ENCODE data around the gene ASIC5.

ASIC5 gene

DNA sequence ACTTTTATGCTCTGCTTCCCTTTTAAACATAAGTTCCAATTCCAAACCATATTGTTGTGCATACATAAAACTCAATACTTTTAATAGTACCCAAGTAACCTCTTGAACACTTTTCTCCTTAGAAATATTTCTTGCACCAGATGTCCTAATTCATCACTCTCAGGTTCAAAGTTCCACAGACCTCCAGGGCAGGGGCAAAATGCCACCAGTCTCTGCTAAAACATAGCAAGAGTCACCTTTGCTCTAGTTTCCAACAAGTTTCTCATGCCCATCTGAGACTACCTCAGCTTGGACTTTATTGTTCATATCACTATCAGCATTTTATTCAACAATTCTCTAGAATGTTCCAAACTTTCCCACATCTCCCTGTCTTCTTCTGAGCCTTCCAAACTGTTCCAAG is 13.7 kb upstream of the ASIC5 start:
- no peak for DNase-seq (ENCODE audit: low read depth in 2 of 2)

DNA sequence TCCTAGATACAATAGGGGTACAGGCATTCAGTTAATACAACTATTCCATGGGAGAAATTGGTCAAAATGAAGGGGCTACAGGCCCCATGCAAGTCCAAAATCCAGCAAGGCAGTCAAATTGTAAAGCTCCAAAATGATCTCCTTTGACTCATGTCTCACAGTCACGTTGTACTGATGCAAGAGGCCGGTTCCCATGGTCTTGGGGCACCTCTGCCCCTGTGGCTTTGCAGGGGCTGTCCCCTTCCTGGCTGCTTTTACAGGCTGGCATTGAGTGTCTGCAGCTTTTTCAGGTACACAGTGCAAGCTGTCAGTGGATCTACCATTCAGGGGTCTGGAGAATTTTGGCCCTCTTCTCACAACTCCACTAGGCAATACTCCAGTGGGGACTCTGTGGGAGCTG is 12.5 kb upstream of the ASIC5 start:
- DNase-seq (ENCODE audit: low read depth in 2 of 2): no peak

DNA sequence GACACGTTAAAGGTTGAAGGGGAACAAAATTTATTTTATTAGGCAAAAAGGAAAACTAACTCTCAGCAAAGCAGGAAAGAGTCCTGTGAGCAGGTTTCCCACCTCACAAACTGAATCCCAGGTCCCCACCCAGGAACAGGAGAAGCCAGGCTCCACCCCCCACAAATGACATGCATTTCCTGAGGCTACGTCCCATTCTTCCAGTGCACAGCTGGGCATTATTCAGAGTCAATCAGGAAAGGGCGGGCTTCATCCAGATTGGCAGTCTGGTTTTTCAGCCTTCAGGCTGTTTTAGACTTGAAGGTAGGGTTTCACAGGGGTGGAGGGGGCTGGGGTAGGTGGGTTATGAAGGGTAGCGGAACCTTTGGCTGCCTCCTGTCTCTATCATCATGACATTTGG is 11.9 kb upstream of the ASIC5 start:
- no peak for DNase-seq (ENCODE audit: low read depth in 2 of 2)

DNA sequence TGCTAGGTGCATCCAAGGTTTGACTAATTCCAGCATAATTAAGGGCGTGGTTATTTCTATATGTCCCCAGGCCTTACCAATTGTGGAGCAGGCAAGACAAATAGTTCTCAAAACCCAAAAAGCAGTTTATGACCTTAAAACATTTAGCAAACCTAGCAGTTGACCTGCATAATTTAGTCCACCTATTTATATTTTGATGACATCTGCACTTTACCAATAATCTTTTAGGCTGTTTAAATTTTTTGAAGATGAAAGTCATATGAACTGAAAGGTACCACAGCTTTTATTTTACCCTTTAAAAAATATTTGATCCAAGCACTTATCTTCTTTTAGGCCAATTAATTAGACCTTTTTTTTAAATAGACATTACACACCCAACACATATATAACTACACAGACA is 9.8 kb upstream of the ASIC5 start:
- DNase-seq (ENCODE audit: low read depth in 2 of 2): no peak

DNA sequence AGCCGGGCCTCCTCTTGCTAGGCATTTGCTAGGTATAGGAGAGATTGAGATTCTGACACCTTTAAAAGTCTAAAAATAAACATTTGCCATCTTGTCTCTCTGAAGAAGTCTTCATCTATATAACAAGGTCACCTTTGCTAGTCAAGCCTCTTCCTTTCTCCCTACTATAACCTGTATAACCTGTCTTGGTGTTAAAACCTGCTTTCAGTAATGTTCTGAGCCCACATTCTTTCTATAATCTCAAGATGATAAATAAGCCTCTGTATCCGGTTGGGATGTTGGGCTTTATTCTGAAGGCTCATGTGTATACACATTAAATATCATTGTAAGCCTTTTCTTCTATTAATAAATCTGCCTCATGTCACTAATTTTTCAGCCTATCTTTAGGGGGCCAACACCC is 10.2 kb downstream of the ASIC5 start:
- no peak for DNase-seq (ENCODE audit: low read depth in 2 of 2)

DNA sequence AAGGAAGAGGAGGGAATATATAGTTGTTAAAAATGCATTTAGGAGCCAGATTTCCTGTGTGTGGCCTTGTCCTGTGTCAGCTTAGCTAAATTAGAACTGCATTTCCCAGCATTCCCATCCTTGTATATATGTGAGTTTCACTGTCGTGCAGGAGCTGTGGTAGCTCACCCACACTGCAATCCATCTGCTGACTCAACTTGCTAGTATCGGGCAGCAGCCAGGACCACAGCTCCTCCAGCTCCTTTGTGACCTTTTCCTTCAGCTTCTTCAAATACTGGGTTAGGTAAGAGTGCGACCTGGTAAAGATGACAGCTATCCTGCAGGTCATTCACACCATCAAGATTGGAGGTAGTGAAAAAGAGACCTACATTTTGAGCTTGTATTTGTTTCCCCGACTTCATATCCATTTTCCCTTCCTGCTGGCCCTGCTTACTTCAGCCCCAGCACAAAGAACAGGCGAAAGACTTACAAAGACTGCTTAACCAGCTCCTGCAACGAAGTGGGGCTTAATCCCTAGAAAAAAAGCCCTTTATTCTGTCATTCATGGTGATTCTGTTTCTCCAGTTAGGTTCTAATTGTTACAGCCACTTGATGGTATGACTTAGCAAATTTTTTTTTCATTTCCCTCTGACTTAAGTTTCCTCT is 11.4 kb downstream of the ASIC5 start:
- no peak for DNase-seq (ENCODE audit: low read depth in 2 of 2)

DNA sequence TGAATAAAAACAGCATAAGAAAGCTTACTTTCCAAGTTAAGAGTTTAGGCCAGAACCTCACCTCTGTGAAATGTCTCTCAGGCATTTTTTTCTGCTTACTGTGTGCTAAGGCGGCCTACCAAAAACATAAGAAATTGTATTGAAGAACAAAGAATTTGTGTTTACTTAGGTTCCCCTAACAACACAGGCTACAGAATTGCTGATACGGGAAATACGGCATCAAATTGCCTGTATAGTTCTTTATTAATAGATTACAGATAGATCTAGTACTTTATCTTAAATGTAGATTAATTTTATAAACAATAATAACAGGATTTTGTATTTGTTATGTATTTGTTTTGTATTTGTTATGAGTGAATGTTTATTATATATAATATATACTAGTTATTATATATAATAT is 12.9 kb downstream of the ASIC5 start:
- no peak for DNase-seq (ENCODE audit: low read depth in 2 of 2)

DNA sequence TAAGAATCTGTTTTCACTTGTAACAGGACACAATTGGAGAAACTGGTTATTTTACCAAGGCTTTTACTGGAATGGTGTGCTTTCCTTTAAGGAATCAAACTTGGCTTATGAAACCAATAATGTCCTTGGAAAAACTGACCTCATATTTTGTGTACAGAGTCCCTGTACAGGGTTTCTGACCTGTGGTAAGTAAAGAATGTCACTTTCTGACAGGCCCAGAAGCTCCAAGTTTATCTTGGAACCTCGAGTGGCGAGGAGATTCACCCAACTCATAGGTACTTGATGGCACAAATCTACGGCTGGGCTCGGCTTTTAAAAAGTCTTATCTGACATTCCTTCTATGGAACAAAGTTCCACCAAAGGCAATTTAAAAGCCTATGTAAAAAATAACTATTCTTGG is 17.0 kb downstream of the ASIC5 start:
- no peak for DNase-seq (ENCODE audit: low read depth in 2 of 2)

DNA sequence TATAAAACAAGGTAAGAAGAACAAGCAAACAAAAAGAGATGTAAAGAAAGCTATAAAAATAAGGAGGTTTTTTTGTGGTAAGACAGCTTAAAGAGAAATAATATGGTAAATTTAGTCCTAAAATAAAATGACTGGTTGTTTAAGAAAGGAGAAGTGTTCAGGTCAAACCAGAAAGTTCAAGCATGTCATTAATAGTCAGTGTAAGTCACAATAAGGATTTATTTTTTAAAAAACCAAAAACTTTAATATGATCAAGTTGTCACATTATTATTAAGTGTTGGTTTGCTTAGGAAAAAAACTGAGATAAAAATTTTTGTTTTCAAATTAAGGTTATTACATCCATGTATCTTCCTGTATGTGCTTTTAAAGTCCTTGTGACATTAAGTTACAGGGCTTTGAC is 19.1 kb downstream of the ASIC5 start:
- DNase-seq (ENCODE audit: low read depth in 2 of 2): no peak

DNA sequence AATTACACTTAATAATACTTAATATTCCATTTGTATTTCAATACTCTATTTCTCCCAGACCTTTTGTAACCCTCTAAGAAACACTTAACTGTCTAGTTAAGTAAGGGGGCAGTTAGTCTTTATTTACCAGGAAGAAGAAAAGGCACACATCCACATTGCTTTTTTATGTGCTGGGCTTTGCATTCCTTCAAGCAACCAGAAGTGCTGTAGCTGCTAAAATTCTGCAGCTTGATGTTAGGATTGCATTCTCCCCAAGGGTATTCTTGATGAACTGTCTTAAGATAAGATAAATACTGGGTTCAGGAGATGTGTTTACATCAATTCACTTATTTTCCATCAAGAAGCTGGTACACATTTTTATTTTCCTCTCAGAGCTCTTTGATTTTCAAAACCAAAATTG is 24.0 kb downstream of the ASIC5 start:
- DNase-seq (ENCODE audit: low read depth in 2 of 2): no peak

DNA sequence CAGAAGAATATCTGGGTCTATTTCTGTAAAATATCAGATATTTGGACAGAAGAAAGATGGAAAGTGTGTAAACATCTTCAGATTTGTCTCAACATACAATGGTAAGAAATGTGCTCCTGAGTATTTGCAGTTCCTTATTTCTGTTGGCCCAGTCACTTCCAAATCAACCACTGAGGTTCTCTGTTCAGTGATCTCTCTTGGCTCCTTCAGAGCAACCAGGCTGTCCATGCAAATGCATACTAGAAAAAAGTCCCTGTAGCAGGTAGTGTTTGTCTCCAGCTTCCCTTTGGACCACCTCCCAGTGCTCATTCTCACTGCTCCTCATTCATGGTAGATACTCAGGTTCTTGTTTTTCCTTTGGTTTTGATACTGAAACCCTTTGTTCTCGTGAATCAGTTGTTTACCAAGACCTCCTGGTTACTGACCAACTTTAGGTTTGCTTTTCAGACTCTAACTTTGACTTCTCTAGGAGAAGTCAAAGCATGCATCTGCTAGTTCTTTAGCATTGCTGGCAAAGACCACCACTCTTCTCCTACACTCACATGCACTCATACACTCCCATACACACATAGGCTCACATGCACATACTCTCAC is 28.8 kb downstream of the ASIC5 start:
- DNase-seq (ENCODE audit: low read depth in 2 of 2): no peak

DNA sequence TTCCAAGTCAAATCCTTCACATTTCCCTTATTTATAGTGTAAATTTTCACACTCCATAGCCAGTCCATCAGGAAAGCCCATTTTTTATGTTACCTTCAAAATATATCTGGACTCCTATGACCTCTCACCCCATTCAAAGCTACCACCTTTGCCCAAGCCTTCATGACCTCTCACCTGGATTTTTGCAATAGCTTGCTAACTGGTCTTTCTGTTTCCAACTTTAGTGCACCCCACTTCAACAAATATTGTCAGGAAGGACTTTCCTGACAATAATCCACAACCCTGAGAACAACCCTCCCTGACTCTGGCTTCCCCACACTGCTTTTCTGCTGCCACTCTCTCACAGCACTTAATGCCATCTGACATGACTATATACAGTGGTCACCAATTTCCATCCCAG is 33.4 kb downstream of the ASIC5 start:
- no peak for DNase-seq (ENCODE audit: low read depth in 2 of 2)

DNA sequence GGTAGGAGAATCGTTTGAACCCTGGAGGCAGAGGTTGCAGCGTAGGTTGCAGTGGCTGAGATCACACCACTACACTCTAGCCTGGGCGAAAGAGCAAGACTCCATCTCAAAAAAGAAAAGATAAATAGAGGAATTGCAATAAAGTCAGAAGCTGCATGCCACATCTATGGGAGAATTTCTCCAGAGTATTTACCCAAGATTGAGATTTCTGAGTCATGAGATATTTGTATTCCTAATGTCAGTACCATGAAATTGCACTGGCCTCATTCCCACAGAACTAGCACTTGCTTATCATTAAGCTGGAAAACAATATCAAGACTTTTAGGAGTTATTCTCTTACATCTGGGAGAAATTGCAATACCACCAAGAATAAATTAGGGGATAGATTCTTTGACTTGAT is 37.4 kb downstream of the ASIC5 start:
- DNase-seq (ENCODE audit: low read depth in 2 of 2): no peak

DNA sequence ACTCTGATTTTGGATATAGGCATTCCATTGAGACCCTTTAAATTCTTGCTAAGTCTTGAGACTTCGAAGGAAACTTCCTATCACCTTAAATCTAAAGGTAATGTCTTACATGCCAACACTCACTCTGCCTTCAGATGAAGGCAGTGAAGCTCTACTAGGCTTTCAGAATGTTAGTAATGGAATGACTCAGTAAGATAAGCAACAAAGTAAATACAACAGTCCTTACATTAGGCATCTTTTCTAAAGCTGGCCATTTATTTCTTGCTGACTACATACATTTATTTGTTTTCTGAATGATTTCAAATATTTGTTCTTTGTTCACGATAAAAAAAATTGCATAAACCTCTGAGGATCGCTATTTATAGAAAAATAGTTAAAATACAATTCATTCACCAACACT is 43.5 kb downstream of the ASIC5 start:
- no peak for DNase-seq (ENCODE audit: low read depth in 2 of 2)

DNA sequence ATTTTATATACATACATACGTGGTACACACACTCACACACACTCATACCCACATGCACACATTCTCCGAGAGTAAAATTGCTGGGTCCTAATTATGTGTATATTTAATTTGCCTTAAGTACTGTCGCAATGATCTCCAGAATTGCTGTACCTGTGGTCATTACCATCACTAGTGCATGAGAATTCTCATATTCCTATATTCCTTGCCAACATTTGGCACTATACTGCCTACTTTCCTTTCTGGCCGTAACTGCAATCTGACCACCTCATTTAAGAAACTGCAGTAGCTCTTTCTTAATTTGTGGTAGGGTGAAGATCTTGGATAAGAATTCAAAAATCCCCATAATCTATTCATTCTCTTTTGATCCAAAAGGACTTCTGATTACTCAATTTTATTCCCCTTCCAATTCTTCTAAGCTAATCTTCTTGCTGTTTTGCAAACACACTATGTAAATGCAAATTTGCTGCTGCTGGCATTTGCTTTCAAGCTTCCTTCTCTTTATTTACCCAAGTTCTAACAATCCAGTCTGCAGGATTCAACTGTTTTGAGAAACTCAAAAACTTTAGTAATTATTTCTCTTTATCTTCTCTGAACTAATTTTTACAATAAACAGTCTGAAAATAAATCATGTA is 45.1 kb downstream of the ASIC5 start:
- no peak for DNase-seq (ENCODE audit: low read depth in 2 of 2)

DNA sequence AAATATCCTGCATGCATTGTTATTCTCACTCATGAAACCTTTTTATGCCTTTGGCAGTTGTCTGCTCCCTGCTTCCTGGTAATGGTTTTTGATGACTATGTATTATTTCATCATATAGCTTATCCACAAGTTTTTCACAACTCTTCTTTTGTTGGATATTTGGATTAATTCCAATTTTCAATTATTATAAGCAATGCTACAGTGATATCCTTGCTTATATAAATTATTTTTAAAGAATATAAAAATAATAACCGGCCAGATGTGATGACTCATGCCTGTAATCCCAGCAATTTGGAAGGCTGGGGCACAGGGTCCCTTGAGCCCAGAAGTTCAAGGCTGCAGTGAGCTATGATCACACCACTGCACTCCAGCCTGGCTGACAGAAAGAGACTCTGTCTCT is 47.0 kb downstream of the ASIC5 start:
- DNase-seq (ENCODE audit: low read depth in 2 of 2): no peak

DNA sequence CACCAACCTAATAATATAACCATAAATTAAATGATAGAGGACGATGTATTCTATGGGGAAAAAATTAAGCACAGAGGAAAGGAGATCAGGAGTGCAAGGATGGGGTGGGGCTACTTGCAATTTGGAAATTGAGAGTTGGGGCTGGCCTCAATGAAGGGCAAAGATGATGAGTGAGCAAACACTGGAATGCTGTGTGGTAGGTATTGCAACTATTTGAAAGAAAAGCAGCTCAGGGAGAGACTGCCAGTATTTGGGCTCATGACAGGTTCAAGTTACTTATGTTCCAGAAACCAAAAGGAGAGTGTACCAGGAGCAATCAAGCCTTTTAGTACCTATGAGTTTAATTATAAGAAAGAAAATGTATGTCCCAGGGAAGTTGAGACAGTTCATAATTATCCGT is 47.4 kb downstream of the ASIC5 start:
- no peak for DNase-seq (ENCODE audit: low read depth in 2 of 2)

DNA sequence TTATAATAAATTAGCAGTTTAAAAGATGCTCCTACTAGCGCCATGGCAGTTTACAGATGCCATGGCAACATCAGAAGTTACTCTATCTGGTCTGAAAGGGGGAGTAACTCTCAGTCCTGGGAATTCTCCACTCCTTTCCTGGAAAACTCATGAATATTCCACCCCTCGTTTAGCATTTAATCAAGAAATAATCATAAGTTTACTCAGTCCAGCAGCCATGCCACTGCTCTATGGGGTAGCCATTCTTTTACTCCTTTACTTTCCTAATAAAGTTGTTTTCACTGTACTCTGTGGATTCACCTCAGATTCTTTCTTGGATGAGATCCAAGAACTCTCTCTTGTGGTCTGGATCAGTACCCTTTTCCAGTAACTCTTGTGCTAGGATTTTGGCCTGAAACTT is 55.0 kb downstream of the ASIC5 start:
- DNase-seq (ENCODE audit: low read depth in 2 of 2): no peak

DNA sequence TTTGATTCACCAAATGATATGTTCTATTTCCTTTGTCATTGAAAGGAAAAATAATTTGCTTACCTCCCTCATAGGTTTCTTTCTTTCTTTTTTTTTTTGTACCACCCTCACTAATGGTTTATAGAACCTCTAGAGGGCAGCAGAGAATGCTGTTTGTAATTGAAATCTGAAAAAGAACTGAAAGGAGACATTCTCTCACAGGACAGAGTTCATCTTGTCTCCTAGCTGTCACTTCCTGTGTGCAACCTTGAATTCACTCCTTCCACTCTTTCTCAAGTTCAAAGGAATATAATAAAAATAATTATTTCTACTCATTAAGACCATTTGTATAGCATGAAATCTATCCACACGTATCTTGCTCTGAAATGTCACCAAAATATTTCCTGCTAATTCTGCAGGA is 56.2 kb downstream of the ASIC5 start:
- no peak for DNase-seq (ENCODE audit: low read depth in 2 of 2)

DNA sequence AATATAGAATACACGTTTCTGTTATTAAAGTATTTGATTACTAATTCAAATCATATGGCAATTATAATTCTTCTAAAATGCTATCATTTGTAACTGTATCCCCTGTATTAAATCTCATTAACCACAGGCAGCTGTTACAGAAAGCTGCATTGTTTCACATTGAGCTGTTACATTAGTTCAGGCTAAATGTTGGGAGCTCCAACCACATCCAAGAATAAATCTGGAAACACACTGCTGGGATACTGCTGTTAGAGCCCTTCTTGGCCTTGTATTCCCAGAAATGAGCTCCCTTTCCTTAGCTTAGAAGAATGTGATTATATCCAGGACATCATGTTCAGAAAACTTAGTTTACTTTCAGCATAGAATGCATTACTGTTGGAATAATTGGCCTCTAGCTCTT is 59.1 kb downstream of the ASIC5 start:
- no peak for DNase-seq (ENCODE audit: low read depth in 2 of 2)

DNA sequence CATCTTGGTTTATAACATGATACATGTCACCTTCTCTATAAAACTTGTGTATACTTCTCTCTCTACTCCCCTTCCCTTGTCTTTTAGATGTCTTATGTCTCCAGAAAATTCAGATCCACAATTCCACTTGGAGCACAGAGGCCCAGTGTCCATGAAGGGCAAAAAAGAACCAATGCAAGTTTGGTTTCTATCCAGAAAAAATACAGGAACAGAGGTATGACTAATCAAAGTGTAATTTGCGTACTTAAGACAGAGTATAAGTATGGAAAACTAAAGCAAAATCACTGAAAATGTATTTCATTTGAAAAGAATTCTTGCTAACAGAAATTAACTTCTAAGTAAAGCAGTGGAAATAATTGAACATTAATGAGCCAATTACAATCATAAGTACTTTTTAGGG is 61.1 kb downstream of the ASIC5 start:
- no peak for DNase-seq (ENCODE audit: low read depth in 2 of 2)

DNA sequence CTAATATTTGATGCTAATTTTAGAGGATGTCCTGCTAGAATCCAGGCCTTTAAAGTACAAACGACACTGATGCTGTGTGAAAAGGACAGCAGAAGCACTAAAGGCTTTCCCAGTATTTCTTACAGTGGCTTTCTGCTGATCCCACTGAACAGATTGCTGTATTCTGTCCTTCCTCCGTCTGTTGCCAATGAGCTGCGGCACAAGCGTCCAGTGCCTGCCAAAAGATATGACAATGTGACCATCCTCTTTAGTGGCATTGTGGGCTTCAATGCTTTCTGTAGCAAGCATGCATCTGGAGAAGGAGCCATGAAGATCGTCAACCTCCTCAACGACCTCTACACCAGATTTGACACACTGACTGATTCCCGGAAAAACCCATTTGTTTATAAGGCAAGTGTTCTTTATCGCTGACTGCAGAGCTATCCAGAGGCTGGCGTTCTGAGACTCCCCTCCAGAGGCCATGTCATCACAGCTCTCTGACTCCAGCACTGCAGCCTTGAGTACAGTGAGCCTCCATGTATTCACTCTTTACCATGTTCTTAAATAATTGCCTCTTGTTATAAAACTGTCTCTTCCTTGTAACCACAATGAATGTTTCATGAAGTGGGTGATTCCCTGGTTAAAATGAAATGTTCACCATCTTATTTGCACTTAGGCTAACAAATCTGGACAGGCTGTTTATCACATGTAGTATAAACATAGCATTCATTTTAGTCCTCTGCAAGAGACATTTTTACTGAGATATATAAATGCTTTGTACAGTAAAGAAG is 63.7 kb downstream of the ASIC5 start:
- no peak for DNase-seq (ENCODE audit: low read depth in 2 of 2)

Measured in stimulated activated CD8-positive, alpha-beta memory T cell treated with anti-CD3 and anti-CD28 coated beads, Interleukin-2, amount 100 ng/mL, for 48 hours (primary cell).